GM21423 (cell line): Measurements from ENCODE around the gene CRYBG2.

ENCODE experiments used
- ATAC-seq: cut with Tn5 transposase; IDR thresholded peaks from one replicate; pipeline ENCODE4 v1.9.1; 2021; ENCODE audit warnings: mild to moderate bottlenecking, moderate library complexity; ENCODE audit not compliant: unreplicated experiment

Gene CRYBG2

DNA sequence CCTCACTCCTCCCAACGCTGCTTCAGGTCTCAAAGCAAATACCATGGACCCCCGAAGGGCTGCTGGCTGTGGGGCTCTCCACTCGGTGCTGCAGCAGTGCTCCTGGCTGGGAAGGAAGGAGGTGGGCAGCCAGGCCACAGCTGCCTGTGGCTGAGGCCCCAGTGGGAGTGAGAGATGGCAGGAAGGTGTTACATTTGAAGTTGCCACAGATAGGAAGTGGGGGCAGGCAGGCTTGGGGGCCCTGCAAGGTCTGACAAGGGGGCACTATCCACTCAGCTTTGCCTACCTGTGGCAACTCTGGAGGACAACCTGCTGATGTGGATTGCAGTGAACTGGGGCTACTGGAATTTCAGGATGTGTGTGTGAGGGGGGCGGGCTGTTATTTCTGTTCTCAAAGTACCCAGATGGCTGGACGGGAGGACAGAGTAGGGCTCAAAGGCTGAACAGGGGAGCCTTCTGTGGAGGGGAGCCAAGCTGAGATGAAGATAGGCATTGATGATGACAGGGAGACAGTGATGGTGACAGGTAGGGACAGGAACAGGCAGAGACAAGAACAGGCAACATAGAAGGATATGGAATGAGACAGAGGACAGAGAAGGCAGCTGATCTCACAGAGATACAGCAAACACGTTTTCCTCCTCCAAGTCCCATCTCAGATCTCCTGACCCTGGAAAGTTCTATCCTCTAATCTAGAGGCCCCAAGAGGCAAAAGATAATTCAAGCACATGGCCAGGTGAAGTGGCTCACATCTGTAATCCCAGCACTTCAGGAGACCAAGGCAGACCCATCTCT lies 16.9 kb upstream of the CRYBG2 start:
- ATAC-seq = no peak

DNA sequence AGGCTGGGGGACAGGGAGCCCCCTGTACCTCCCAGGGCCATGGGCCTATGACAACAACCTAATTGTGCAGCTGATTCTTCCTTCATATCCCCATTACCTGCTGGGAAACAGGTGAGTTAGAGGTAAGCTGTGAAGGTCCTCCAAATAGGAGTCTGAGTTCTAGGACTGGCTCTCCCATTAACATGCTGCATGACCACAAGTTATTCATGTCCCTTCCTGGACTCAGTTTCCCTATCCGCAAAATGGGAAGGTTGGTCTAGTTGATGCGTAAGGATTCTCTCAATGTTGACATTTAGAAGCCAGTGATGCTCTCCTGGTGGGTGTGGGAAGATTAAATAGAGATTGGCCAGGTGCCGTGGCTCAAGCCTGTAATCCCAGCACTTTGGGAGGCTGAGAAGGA lies 14.6 kb upstream of the CRYBG2 start:
- no peak for ATAC-seq

DNA sequence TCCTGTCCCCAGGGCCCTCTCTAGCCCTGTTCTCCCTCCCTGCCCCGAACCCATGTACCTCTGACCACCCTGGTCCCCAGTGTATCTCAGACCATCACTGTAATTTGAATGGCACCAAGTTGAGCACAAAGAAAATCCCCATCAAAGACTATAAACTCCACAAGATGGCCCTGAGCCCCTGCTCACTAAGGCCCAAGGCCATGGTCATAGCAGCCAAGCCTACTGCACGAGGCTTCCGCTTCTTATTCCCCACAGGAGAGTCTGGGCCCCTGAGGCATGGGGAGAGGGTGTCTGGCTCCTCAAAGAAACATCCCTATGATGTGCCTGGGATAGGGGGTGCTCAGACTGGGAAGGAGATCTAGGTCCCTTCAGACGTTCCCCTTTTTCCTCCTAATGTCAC lies 14.1 kb upstream of the CRYBG2 start:
- ATAC-seq = no peak

DNA sequence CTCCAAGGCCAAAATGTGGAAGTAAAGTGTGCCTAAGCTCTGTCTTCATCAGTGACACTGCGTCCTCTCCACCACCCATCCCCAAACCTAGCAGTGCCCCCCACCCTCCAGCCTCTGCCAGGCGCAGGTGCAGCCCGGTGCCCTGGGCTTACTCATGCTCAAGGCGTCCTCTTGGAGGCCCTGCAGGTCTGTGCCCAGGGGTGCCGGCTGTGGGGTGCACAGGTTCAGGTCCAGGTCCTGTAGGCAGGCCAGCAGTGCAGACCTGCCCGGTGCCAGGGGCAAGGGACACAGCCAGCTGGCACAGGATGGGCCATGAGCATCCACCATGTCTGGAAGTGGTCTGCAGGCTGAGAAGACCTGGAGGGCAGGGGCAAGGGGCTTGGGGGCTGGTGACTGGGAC lies 13.5 kb upstream of the CRYBG2 start:
- no peak for ATAC-seq

DNA sequence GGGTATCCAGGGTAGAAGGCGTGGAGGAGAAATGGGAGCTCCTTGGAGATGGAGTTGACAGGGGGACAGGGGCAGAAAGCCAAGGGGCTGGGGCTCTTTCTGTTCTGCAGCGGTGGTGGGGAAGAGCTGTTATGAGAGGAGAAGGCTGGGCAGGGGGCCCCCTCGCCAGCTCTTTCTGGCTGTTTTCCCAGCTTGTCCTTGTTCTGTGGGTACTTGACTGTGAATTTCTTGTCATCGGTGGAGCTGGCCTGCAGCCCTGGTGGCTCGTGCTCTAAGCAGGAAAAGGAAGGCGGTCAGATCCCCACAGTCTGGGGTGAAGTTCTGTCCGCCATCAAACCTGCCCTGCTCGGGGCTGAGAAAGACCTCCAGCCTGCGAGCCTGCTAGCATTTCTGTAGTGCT lies 11.0 kb upstream of the CRYBG2 start:
- ATAC-seq = no peak

DNA sequence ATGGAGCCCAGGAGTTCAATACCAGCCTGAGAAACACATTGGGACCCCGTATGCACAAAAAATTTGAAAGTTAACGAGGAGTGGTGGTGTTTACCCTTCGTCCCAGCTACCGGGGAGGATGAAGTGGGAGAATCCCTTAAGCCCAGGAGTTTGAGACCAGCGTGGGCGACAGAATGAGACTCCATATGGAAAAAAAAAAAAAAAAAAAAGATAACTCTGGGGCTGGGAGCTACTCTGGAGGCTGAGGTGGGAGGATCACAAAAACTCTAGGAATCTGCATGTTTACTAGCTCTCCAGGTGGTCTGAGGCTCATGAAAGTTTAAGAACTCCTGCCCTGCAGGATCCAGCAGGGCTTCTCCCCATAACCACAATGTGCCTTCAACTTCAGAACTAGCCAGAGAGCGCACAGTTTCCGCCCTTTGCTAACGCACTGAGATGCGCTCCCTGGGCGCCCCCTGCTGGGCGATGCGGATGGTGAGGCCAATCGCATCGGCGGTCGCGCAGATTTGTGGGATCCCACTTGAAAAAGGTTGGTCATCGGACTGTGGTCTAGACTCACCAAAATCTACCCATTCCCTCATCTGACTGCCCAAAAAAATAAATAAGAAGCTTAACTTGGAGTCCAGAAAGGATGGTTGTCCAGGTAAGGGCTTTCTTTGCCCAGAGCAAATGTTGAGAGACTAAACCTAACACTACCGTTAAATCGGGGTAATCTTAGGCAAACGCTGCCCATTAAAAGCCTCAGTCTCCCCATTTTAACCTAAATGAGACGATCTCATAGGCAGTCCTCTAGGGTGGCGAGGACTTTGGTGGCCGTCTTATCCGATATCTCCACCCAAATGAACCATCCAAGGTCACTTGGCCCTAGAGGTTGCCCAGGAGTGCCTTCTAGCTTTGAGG lies 9.9 kb upstream of the CRYBG2 start:
- no peak for ATAC-seq

DNA sequence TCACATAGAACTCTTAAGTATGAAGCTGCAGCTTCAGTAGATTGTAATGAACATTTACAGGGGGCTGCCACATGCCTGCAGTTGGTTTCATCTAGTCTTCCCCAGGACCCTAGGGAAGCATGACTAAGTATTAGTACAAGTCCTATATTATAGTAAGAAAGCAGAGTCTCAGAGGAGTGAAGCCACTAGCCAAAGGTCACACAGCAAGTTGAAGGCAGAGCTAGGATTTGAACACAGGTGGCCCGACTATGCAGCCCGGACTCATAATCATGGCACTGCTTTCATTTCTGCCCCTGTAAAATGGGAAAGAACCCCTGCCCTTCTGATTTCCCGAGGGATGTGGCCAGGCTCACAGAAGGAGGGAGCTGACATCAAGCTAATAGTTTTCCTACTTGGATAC lies 8.4 kb upstream of the CRYBG2 start:
- ATAC-seq = no peak

DNA sequence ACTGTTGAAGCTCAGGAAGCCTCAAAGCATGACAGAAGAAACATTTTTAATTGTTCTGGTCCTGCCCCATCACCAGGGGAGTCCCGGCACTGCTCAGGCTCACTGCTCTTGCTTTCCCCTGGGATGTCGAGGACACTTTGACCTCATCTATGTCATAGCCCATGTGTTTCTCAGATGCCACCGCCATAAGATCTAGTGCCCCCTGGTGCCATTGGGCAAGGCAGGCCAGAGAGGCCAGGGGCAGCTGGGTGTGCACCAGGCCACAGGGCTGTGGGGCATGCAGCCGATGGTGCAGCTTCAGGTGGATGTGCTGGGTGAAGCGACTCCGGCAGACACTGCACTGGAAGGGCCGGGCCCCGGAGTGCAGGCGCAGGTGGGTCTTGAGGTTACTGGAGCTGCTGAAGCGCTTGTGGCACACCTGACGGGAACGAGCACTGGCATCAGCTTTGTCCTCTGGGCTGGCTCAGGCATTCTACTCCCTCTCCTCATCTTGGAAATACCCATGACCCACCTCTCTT lies 7.7 kb upstream of the CRYBG2 start:
- no peak for ATAC-seq

DNA sequence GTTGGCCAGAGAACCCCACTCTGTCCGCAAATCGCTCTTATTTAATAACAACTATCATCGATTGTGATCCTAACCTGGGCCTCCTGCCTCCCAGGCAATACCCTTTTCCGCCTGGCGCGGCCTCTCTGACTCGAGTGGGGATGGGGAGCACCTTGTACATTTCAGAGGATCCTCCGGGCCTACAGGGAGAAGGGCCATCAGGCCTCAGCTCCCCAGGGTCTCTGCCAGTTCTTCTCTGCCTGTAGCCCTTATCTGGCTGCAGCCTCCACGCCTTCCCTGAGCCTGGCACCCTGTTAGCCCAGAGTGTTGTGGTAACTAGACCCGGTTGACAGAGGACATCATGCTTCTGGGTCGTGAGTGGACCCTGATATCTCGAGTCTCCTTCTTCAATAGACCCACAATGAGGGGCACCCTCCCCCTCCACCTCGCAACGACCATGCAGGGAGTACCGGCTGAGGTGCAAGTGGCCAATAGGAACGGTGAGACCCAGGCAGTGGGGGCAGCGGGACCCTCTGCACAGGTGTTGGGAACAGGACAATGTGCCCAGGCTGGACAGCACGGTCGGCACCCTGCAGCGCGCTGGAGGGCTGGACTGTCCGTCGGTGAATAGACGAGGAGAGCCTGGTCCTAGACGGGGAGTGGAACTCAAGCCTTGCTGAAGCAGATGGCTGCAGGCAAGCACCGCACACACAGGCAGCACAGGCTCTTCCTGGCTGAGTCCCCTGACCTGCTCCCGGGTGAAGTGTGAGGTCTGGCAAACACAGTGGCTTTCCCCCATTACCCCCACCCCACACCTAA lies 7.1 kb upstream of the CRYBG2 start:
- ATAC-seq = no peak

DNA sequence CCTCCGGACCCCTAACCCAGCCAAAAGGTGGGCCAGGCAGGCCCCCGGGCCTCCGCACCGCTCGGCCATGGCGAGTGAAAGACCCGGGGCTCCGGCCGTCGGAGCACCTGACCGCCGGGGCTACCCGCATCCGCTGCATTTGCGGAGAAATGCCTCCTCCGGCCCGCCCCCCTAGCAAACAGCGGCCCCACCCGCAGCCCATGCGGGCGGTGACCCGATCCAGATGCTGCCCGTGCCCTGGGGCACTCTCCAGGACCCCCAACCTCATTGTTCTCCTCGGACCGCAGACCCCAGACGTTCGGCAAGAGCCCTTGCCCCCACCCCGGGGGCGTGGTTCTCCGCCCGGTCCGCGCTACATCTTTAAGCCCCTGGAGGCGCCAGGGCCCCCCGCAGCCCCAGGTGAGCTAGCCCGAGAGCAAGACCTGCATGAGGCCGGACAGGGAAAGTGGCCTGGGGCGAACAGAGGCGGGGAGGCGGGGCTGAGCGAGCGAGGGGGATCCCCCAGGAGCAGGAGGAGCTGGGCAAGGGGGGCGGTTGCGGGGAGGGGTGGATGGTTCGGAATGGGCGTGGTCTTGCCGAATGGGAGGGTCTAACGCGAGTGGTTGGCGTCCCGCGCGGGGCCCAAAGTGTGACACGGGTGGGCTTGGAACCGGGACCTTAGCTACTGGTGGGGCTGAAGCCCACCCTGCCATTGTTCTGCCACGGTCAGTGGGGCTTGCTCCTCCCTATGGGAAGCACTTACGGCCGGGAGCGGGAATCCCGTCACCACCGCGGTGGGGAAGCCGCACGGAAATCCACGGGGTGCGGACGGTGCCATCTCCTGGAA lies 6.3 kb upstream of the CRYBG2 start:
- ATAC-seq = no peak

DNA sequence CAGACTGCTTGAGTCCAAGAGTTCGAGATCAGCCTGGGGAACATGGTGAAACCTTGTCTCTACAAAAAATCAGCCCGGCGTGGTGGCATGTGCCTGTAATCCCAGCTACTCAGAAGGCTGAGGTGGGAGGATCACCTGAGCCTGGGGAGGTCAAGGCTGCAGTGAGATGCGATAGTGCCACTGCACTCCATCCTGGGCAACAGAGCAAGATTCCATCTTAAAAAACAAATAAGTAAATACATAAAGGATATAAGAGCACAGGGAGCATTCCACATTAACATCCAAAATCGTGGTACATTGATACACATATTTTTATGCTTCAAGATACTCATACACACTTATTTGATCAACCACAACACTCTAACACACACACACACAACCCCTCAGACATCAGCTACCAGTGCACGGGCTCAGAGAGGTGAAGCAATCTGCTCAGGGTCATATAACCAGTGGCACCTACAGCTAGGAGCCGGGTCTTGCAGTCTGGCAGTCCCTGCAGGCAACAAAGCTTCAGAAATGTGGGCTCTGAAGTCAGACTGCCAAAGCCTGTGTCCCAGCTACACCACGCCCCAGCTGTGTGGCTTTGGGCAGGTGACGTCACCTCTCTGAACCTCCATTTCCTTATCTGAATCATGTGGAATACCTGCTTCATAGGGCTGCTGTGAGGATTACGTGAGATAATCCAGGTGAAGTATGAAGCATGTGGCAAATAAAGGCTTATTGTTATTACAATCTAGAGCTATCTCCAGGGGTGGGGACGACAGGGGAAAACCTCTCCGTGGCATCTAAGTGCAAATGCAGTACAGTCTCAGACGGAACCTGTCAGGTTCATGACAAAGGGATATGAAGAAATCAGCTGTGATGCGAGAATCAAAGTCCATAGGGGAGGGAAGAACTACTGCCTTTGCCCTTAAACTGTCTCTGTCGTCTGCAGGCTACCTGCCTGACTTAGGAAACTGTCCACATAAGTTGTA lies 4.8 kb upstream of the CRYBG2 start:
- no peak for ATAC-seq

DNA sequence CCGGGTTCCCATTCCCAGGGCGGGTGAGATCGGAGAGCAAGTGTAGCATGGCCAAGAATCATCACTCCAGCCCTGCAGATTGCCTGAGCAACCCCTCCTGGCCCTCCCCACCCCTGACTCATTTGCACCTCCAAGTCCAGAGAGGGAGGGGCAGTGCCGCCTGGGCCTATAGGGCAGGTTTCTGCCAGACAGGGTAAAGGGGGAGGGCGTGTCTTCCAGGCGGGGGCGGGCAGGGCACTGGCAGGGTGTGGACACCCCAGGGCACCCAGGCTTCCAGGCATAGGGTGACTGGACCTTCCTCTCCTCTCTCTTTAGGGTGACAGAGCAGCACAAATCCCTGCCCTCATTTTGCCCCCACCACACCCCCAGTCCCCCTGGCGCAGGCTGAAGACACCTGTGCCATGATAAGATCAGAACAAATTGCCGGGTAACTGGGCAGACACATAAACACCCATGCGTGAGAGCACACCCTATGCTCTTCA lies 3.2 kb upstream of the CRYBG2 start:
- no peak for ATAC-seq

DNA sequence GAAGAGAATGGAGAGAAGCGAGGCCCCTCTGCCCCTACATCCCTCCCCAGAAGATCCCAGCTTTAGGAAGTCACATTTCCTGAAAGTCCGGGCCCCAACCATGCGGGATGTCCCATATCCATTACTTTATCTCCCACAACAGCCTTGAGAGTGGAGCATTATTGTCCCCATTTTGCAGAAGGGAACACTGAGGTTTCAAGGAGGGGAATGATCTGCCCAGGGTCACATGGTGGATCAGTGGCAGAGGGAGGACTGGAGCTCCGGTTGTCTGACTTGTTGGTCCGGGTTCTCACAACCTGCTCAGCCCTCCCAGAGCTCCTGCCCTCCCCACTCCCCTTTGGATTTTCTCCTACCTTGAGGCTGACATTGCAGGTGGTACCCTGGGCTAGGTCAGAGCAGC lies 2.2 kb upstream of the CRYBG2 start:
- ATAC-seq = no peak

DNA sequence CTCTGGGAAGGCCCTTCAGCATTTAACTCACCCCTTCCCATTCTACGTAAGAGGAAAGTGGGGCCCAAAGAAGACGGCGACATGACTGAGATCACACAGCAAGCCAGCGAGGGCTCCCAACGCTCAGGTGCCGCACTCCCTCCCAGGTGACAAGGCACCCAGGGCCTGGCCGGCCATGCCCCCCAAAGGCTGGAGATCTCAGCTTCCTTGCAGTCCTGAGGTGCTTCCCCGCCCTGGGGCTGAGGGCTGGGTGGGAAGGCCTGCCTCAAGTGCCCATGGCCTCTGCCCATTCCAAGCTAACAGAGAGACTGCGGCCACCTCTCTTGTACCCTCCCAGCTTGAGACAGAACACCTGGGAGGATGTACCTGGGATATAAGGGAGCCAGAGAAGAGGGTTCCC lies 1.0 kb upstream of the CRYBG2 start:
- no peak for ATAC-seq

DNA sequence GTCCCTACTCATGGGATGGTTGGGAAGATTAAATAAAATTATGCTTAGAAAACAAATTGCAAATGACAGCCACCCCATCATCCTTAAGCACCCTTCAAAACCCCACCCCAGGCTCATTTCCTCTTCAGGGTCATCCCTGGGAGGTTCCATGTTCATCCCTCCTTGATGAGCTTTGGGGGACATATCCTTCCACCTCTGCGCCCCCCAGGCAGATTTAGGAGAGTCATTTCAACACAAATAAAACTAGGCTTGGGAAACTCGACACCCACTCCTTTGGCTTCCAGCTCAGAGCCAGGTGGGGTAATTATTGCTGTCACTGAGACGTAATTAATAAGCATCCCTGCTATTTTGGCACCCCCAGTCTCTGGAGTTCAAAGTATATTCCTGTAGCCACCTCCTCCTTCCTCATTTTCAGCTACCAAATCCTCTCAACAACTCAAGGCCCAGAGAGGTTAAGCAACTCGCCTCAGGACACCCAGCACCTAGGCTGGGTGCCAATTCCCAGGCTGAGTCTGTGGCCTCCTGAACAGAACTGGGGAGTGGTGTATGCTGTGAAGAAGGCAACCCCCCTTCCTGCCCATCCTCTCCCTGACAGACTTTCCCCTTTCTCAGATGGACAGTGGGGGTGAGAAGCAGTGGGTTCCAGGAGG lies 595 bp downstream of the CRYBG2 start:
- no peak for ATAC-seq

DNA sequence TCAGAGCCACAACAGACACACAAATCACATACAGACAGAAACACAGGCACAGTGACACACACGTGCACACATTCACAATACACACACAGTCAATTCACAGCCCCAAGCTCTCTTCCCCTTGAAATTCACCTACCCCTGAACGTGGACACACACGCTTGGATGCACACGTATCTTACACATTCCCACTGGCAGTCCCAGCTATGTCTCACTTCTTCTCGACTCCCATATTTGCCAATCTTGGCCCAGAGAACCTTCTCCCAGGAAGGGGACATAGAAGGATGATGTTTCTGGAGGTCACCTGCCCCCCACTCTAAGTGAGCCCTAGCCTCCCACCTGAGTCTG lies 1.6 kb downstream of the CRYBG2 start:
- no peak for ATAC-seq

DNA sequence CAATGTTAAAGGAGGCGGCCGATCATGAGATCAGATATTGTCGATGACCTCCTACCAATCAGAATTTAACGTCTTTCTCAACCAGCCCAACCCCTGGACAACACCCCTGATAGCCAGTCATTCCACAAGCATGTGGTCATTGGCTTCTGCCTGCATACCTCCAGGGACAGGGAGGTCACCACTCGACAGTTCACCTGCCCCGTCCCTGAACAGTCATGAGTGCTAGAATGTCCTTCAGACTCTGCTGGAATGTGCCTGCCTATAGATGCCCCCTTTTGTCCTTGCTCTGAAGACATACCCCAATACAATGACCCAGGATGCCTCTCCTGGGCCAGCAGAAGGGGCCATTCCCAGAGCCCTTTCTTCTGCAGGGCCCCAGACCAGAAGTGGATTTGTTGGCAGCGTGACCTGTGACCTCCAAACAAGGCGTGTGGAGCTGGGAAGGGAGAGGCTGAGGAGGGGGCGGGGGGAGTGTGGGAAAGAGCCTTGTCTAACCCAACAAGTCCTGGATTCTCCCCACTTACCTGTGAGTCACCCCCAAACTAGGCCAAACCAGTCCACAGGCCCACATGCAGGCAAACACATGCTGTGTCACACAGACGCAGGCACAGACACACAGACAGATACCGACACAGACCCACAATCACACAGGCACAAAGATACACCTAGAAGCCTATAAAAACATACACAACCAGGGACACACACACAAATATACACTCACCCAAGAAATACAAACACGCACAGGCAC lies 2.2 kb downstream of the CRYBG2 start:
- ATAC-seq = no peak
